Nephron progenitor cell (in vitro differentiated cells): ENCODE measurements around the gene ZSWIM3.

Experiments used
- DNase-seq: peaks from one replicate; pipeline ENCODE4 v3.0.0; 2021
- H3K27ac Mint-ChIP-seq: 2 replicates; pipeline ENCODE4 v1.8.0; 2021; ENCODE audit warnings: mild to moderate bottlenecking, moderate library complexity, mixed read lengths
- H3K27me3 Mint-ChIP-seq: 2 replicates; pipeline ENCODE4 v1.8.0; 2021; ENCODE audit warnings: mild to moderate bottlenecking, low read depth, mixed read lengths; ENCODE audit not compliant: poor library complexity
- H3K36me3 Mint-ChIP-seq: 2 replicates; pipeline ENCODE4 v1.8.0; 2021; ENCODE audit warnings: low read depth, mixed read lengths
- H3K4me1 Mint-ChIP-seq: 2 replicates; pipeline ENCODE4 v1.8.0; 2021; ENCODE audit warnings: mixed read lengths
- H3K4me3 Mint-ChIP-seq: 2 replicates; pipeline ENCODE4 v1.8.0; 2021; ENCODE audit warnings: mild to moderate bottlenecking, moderate library complexity, mixed read lengths
- H3K9me3 Mint-ChIP-seq: 2 replicates; pipeline ENCODE4 v1.8.0; 2021; ENCODE audit warnings: mild to moderate bottlenecking, moderate library complexity, mixed read lengths
- TF ChIP-seq, protein P1 (sequence below): fragments of 200-600 bp; sonication (generic); IDR thresholded peaks from 2 replicates; pipeline ENCODE4 v1.5.0; 2021; ENCODE audit warnings: antibody characterized with exemption

ZSWIM3 gene

DNA sequence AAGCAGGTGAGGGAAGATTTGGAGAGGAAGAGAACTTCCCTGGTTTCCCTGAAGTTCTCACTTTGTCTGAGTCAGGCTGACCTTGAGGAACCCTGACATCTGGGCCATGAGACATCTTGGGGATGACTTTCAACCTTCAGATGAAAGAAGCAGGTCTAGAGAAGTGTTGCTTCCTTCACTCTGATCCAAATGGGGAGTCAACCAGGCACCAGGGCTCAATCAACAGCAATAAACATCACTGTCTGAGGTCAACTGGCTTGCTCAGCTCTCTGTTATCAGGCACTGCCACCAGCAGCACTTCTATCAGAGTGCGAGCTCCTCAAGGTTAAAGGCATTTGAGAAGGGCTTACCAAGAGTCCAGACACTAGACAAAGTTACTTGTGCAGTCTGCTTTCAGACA is 6.5 kb upstream of the ZSWIM3 start:
- H3K27me3 Mint-ChIP-seq = no peaks in the 10 kb centered on the region
- H3K36me3 Mint-ChIP-seq = peaks cover 34% of the 10 kb centered on the region

GRCh38 chr20:45851501-45851900 is 5.9 kb upstream of the ZSWIM3 start:
- Mint-ChIP-seq H3K27me3 (no peaks in the 10 kb centered on the region), H3K36me3 (peaks cover 29% of the 10 kb centered on the region), H3K4me1 (peaks cover 21% of the 10 kb centered on the region), H3K4me3 (no peak overlapping the region), H3K27ac (no peak overlapping the region), H3K9me3 (no peaks in the 10 kb centered on the region)
- TF ChIP-seq, protein P1, sequence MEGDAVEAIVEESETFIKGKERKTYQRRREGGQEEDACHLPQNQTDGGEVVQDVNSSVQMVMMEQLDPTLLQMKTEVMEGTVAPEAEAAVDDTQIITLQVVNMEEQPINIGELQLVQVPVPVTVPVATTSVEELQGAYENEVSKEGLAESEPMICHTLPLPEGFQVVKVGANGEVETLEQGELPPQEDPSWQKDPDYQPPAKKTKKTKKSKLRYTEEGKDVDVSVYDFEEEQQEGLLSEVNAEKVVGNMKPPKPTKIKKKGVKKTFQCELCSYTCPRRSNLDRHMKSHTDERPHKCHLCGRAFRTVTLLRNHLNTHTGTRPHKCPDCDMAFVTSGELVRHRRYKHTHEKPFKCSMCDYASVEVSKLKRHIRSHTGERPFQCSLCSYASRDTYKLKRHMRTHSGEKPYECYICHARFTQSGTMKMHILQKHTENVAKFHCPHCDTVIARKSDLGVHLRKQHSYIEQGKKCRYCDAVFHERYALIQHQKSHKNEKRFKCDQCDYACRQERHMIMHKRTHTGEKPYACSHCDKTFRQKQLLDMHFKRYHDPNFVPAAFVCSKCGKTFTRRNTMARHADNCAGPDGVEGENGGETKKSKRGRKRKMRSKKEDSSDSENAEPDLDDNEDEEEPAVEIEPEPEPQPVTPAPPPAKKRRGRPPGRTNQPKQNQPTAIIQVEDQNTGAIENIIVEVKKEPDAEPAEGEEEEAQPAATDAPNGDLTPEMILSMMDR = no peak
- DNase-seq = no peak

More for the DNA sequence above, 6.5 kb upstream of the ZSWIM3 start:
- TF ChIP-seq, protein P1 = no peak
- H3K27ac Mint-ChIP-seq = no peak overlapping the region
- no peak overlapping the region for H3K4me3 Mint-ChIP-seq
- DNase-seq = no peak
- H3K4me1 Mint-ChIP-seq = peaks cover 16% of the 10 kb centered on the region
- H3K9me3 Mint-ChIP-seq = no peaks in the 10 kb centered on the region

DNA sequence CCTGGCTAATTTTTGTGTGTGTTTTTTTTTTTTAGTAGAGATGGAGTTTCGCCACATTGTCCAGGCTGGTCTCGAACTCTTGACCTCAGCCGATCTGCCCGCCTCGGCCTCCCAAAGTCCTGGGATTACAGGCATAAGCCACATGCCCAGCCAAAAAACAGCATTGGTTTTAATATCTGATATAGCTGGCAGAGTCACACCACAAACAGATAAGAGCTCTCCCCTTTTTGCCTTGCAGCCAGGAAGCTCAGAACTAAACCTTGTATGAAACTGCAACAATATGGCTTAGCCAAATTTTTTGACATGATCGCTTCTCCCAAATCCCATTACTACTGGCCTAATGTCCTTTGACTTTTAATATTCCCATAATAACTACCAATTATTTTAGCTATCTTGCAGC is 5.1 kb upstream of the ZSWIM3 start:
- DNase-seq = no peak
- peaks cover 28% of the 10 kb centered on the region for H3K36me3 Mint-ChIP-seq
- no peak overlapping the region for H3K4me3 Mint-ChIP-seq
- peak overlapping the region; percentile 59 for H3K27ac Mint-ChIP-seq
- peaks cover 25% of the 10 kb centered on the region for H3K4me1 Mint-ChIP-seq
- no peaks in the 10 kb centered on the region for H3K9me3 Mint-ChIP-seq
- TF ChIP-seq, protein P1 = no peak
- no peaks in the 10 kb centered on the region for H3K27me3 Mint-ChIP-seq

DNA sequence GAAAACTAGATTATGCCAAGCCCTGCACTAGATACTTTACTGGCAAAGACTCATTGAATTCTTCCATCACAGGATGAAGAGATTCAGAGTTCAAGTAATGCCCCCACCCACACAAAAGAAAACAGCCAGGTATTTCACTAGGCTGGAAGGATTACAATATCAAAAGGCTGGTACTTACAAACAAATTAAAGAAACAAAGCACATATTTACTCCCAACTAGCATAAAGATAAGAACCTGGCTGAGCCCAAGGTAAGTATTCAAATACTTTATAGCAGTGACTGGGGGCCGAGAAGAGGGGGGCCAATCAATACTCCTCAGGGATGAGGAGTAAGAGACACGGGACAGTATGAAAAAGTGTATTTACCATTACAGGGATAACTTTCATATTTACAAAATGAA is 3.9 kb upstream of the ZSWIM3 start:
- no peaks in the 10 kb centered on the region for H3K9me3 Mint-ChIP-seq
- no peaks in the 10 kb centered on the region for H3K27me3 Mint-ChIP-seq
- TF ChIP-seq, protein P1 = no peak
- DNase-seq = no peak
- H3K27ac Mint-ChIP-seq = no peak overlapping the region
- H3K36me3 Mint-ChIP-seq = peaks cover 28% of the 10 kb centered on the region
- H3K4me3 Mint-ChIP-seq = no peak overlapping the region
- peaks cover 36% of the 10 kb centered on the region for H3K4me1 Mint-ChIP-seq

DNA sequence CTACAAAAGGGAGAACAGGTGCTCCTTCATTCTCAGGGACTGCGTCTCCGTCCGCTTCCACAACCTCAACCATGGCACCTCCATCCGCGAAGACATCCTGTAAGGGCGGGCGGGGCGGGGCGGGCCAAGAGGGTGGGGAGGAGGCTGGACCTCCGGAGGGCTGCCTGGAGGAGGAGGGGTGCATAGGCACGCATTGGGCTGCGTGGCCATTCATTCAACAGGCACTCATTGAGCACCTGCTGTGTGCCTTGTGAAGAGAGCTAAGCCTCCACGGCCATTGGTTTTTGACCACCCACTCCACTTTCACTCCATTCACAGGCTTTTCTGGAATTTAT is 435 bp downstream of the ZSWIM3 start:
- Mint-ChIP-seq H3K36me3 (peaks cover 14% of the 10 kb centered on the region), H3K9me3 (no peaks in the 10 kb centered on the region)

DNA sequence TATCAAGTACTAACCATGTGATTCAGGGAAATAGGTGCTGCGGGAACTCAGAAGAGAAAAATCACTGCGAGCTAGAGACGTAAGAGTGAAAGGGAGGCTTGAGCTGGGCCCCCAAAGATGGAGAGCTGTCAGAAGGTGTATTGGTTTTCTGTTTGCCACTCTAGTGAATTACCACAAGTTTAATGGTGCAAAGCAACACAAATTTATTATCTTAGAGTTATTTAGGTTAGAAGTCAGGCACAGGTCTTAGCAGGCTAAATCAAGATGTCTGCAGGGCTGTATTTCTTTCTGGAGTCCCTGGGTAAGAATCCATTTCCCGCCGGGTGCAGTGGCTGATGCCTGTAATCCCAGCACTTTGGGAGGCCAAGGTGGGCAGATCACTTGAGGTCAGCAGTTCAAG is 2.5 kb downstream of the ZSWIM3 start:
- Mint-ChIP-seq H3K4me1 (peaks cover 54% of the 10 kb centered on the region), H3K27ac (peak overlapping the region; percentile 6), H3K4me3 (no peak overlapping the region), H3K36me3 (peaks cover 3% of the 10 kb centered on the region), H3K27me3 (peaks cover 9% of the 10 kb centered on the region), H3K9me3 (no peaks in the 10 kb centered on the region)
- DNase-seq = no peak
- TF ChIP-seq, protein P1 = no peak

More for the DNA sequence above, 435 bp downstream of the ZSWIM3 start:
- H3K4me1 Mint-ChIP-seq = peaks cover 61% of the 10 kb centered on the region
- peaks cover 3% of the 10 kb centered on the region for H3K27me3 Mint-ChIP-seq
- peak overlapping the region; percentile 95 for H3K4me3 Mint-ChIP-seq
- peak overlapping the region; percentile 81 for H3K27ac Mint-ChIP-seq
- TF ChIP-seq, protein P1 = no peak
- DNase-seq = no peak
